ENCODE measurements around the gene TNFRSF6B. TPM values are rescaled to one million over a fixed set of nuclear protein-coding genes. Genes with fewer than 3 reads are reported as not detected.

The TNFRSF6B gene
- total RNA-seq, 2 experiments from 2014 or later = not detected

GRCh38 chr20:63702036-63702665 is 5.7 kb downstream of the TNFRSF6B start:
- Mint-ChIP-seq H3K4me3 (no peak overlapping the region), H3K27me3 (no peaks in the 10 kb centered on the region), H3K9me3 (no peaks in the 10 kb centered on the region), H3K27ac (peak overlapping the region; percentile 50), H3K36me3 (peaks cover 23% of the 10 kb centered on the region), H3K4me1 (ENCODE audit: low read depth) (peaks cover 46% of the 10 kb centered on the region)
- no peak for DNase-seq
- POLR2A ChIA-PET = interaction anchor here (1.5 kb wide), 1 partner anchor 13 kb away, joined by 3 read pairs; no protein-coding TSS in a partner anchor
- intact Hi-C loops (cut with micrococcal nuclease) = no loop called here
- CTCF ChIA-PET = interaction anchor here (0.6 kb wide), 1 partner anchor 20 kb away, joined by 3 read pairs; no protein-coding TSS in a partner anchor

GRCh38 chr20:63702751-63703470 is 6.5 kb downstream of the TNFRSF6B start:
- no peak overlapping the region for H3K4me3 Mint-ChIP-seq
- no peaks in the 10 kb centered on the region for H3K27me3 Mint-ChIP-seq
- H3K27ac Mint-ChIP-seq = peak overlapping the region; percentile 50
- H3K36me3 Mint-ChIP-seq = peaks cover 20% of the 10 kb centered on the region
- intact Hi-C loops (cut with micrococcal nuclease) = no loop called here
- peaks cover 39% of the 10 kb centered on the region for H3K4me1 Mint-ChIP-seq (ENCODE audit: low read depth)
- DNase-seq = no peak
- ChIA-PET POLR2A (no interaction called here), CTCF (interaction anchor here (0.6 kb wide), 2 partner anchors 19 to 28 kb away, joined by 3 read pairs; no protein-coding TSS in a partner anchor)
- no peaks in the 10 kb centered on the region for H3K9me3 Mint-ChIP-seq

- Mint-ChIP-seq H3K9me3 (no peaks in the 10 kb centered on the region), H3K27ac (no peak overlapping the region), H3K4me3 (no peak overlapping the region), H3K4me1 (ENCODE audit: low read depth) (peaks cover 37% of the 10 kb centered on the region), H3K36me3 (peaks cover 21% of the 10 kb centered on the region), H3K27me3 (no peaks in the 10 kb centered on the region)
- ChIA-PET CTCF (no interaction called here), POLR2A (no interaction called here)
- DNase-seq = no peak
- intact Hi-C loops (cut with micrococcal nuclease) = no loop called here
Observed at GRCh38 chr20:63703471-63703975, 7.1 kb downstream of the TNFRSF6B start.

- Mint-ChIP-seq H3K36me3 (peaks cover 27% of the 10 kb centered on the region), H3K27me3 (no peaks in the 10 kb centered on the region), H3K27ac (no peak overlapping the region), H3K4me1 (ENCODE audit: low read depth) (peaks cover 37% of the 10 kb centered on the region), H3K9me3 (no peaks in the 10 kb centered on the region), H3K4me3 (no peak overlapping the region)
- intact Hi-C loops (cut with micrococcal nuclease) = no loop called here
- DNase-seq = no peak
- CTCF ChIA-PET = no interaction called here
- POLR2A ChIA-PET = no interaction called here
Observed at GRCh38 chr20:63703976-63704748, 7.7 kb downstream of the TNFRSF6B start.

- Mint-ChIP-seq H3K27me3 (no peaks in the 10 kb centered on the region), H3K27ac (no peak overlapping the region), H3K4me3 (no peak overlapping the region), H3K9me3 (no peaks in the 10 kb centered on the region), H3K4me1 (ENCODE audit: low read depth) (peaks cover 37% of the 10 kb centered on the region), H3K36me3 (peaks cover 29% of the 10 kb centered on the region)
- POLR2A ChIA-PET = no interaction called here
- intact Hi-C loops (cut with micrococcal nuclease) = no loop called here
- CTCF ChIA-PET = interaction anchor here (3.6 kb wide), 1 partner anchor 160 kb away, joined by 36 read pairs; the partner anchor contains the start of gene TPD52L2
- DNase-seq = no peak
Observed at GRCh38 chr20:63704749-63705117, 8.3 kb downstream of the TNFRSF6B start.

GRCh38 chr20:63705232-63706026 is 9.0 kb downstream of the TNFRSF6B start:
- Mint-ChIP-seq H3K27ac (peak overlapping the region; percentile 49), H3K27me3 (no peaks in the 10 kb centered on the region), H3K4me3 (no peak overlapping the region), H3K9me3 (no peaks in the 10 kb centered on the region), H3K4me1 (ENCODE audit: low read depth) (peaks cover 36% of the 10 kb centered on the region), H3K36me3 (peaks cover 31% of the 10 kb centered on the region)
- DNase-seq = no peak
- ChIA-PET POLR2A (no interaction called here), CTCF (interaction anchor here (0.8 to 3.6 kb wide), 4 partner anchors 32 to 168 kb away, joined by 3 to 36 read pairs (median 20); partner anchors contain the start of genes LIME1, PTK6, SLC2A4RG and TPD52L2)
- intact Hi-C loops (cut with micrococcal nuclease) = loop anchor here (2.0 kb wide), 3 partner anchors 31 to 159 kb away; partner anchors contain the start of genes LIME1 and TPD52L2

- ChIA-PET CTCF (interaction anchor here (0.8 to 3.6 kb wide), 7 partner anchors 7 to 169 kb away, joined by 3 to 36 read pairs (median 13); partner anchors contain the start of genes LIME1, PTK6, SLC2A4RG and TPD52L2), POLR2A (interaction anchor here (0.8 to 3.5 kb wide), 2 partner anchors 9 to 31 kb away, joined by 3 to 30 read pairs; partner anchors contain the start of genes LIME1 and SLC2A4RG)
- peak overlapping the region; percentile 94 for H3K27ac Mint-ChIP-seq
- H3K9me3 Mint-ChIP-seq = no peaks in the 10 kb centered on the region
- peaks cover 38% of the 10 kb centered on the region for H3K36me3 Mint-ChIP-seq
- H3K4me3 Mint-ChIP-seq = peak overlapping the region; percentile 93
- no peaks in the 10 kb centered on the region for H3K27me3 Mint-ChIP-seq
- intact Hi-C loops (cut with micrococcal nuclease) = loop anchor here (2.0 kb wide), 3 partner anchors 31 to 159 kb away; partner anchors contain the start of genes LIME1 and TPD52L2
- DNase-seq = no peak
- H3K4me1 Mint-ChIP-seq (ENCODE audit: low read depth) = peaks cover 38% of the 10 kb centered on the region
Observed at GRCh38 chr20:63706027-63706695, 9.7 kb downstream of the TNFRSF6B start.

- H3K27ac Mint-ChIP-seq = peak overlapping the region; percentile 94
Observed at GRCh38 chr20:63706852-63707557, 10.6 kb downstream of the TNFRSF6B start.

GRCh38 chr20:63707558-63708300 is 11.3 kb downstream of the TNFRSF6B start, which contains the start of the genes ARFRP1 and ZGPAT:
Gene ARFRP1 (minus strand): TSS chr20:63707976. CDS start chr20:63707091, 885 bp downstream.
Gene ZGPAT (plus strand): TSS chr20:63708039. CDS start chr20:63708581, 542 bp downstream.
- CTCF ChIA-PET = interaction anchor here (0.7 to 3.6 kb wide), 23 partner anchors 9 to 273 kb away, joined by 3 to 36 read pairs (median 4); partner anchors contain the start of genes LIME1, PTK6, RTEL1 and SLC2A4RG
- DNase-seq = peak; percentile 93
- intact Hi-C loops (cut with micrococcal nuclease) = loop anchor here (1.0 to 2.0 kb wide), 6 partner anchors 29 to 249 kb away; partner anchors contain the start of genes LIME1, TPD52L2 and UCKL1
- Mint-ChIP-seq H3K36me3 (peaks cover 48% of the 10 kb centered on the region), H3K27ac (peak within 1 kb of the TSS; percentile 94), H3K4me3 (peak within 1 kb of the TSS; percentile 93), H3K4me1 (ENCODE audit: low read depth) (peaks cover 44% of the 10 kb centered on the region), H3K9me3 (peaks cover 3% of the 10 kb centered on the region), H3K27me3 (no peaks in the 10 kb centered on the region)
- POLR2A ChIA-PET = interaction anchor here (0.6 to 3.5 kb wide), 12 partner anchors 9 to 251 kb away, joined by 3 to 30 read pairs (median 4); partner anchors contain the start of genes LIME1, SLC2A4RG and TPD52L2

More at GRCh38 chr20:63706852-63707557, 10.6 kb downstream of the TNFRSF6B start:
- Mint-ChIP-seq H3K36me3 (peaks cover 42% of the 10 kb centered on the region), H3K9me3 (peaks cover under 1% of the 10 kb centered on the region), H3K4me1 (ENCODE audit: low read depth) (peaks cover 39% of the 10 kb centered on the region), H3K27me3 (no peaks in the 10 kb centered on the region), H3K4me3 (peak overlapping the region; percentile 93)
- ChIA-PET CTCF (interaction anchor here (1.0 to 3.6 kb wide), 19 partner anchors 8 to 273 kb away, joined by 3 to 36 read pairs (median 5); partner anchors contain the start of genes LIME1, PTK6, SLC2A4RG and TPD52L2), POLR2A (interaction anchor here (0.6 to 3.5 kb wide), 13 partner anchors 8 to 252 kb away, joined by 3 to 30 read pairs (median 4); partner anchors contain the start of genes LIME1, SLC2A4RG and TPD52L2)
- peak; percentile 80 for DNase-seq
- intact Hi-C loops (cut with micrococcal nuclease) = loop anchor here (1.0 to 2.0 kb wide), 6 partner anchors 30 to 249 kb away; partner anchors contain the start of genes LIME1, TPD52L2 and UCKL1
